MM.1S (cell line): ENCODE results near the gene GDF7.

ENCODE experiments used
- EZH2 ChIP-seq: fragments of 300-600 bp; sonication (generic); optimal IDR thresholded peaks from 2 replicates; pipeline ENCODE3; 2017; ENCODE audit warnings: low read depth, mild to moderate bottlenecking, antibody characterized with exemption, low read length, mixed read lengths
- EZH2phosphoT487 ChIP-seq: fragments of 300-600 bp; sonication (generic); IDR thresholded peaks from 2 replicates; pipeline ENCODE4 v1.6.1; 2018; ENCODE audit warnings: antibody characterized with exemption, low read length
- TF ChIP-seq, protein P1 (sequence below): fragments of 300-600 bp; sonication (generic); IDR thresholded peaks from 2 replicates; pipeline ENCODE4 v1.5.1; 2016; ENCODE audit warnings: antibody characterized with exemption, low read length, mixed read lengths

- TF ChIP-seq EZH2 = no peak
- TF ChIP-seq, protein P1, sequence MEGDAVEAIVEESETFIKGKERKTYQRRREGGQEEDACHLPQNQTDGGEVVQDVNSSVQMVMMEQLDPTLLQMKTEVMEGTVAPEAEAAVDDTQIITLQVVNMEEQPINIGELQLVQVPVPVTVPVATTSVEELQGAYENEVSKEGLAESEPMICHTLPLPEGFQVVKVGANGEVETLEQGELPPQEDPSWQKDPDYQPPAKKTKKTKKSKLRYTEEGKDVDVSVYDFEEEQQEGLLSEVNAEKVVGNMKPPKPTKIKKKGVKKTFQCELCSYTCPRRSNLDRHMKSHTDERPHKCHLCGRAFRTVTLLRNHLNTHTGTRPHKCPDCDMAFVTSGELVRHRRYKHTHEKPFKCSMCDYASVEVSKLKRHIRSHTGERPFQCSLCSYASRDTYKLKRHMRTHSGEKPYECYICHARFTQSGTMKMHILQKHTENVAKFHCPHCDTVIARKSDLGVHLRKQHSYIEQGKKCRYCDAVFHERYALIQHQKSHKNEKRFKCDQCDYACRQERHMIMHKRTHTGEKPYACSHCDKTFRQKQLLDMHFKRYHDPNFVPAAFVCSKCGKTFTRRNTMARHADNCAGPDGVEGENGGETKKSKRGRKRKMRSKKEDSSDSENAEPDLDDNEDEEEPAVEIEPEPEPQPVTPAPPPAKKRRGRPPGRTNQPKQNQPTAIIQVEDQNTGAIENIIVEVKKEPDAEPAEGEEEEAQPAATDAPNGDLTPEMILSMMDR = no peak
- TF ChIP-seq EZH2phosphoT487 = no peak
These were observed 20.5 kb upstream of the GDF7 start for GRCh38 chr2:20646446-20646845.
